Urinary bladder (tissue), 4 donors: Measurements from ENCODE around the gene TTBK1. TPM values are rescaled to one million over a fixed set of nuclear protein-coding genes. Genes with fewer than 3 reads are reported as not detected.

ENCODE experiments used
- DNase-seq: peaks from one replicate; pipeline ENCODE4 v3.0.0-alpha.2; 2015; ENCODE audit errors: extremely low spot score
- H3K27ac ChIP-seq: one replicate; pipeline ENCODE4 v1.5.1; 2013; ENCODE audit warnings: low read depth, mild to moderate bottlenecking, moderate library complexity
- H3K36me3 ChIP-seq: one replicate; pipeline ENCODE4 v1.6.1; 2013; ENCODE audit warnings: mild to moderate bottlenecking, moderate library complexity; ENCODE audit not compliant: insufficient read depth
- H3K4me1 ChIP-seq: one replicate; pipeline ENCODE4 v1.6.1; 2013; ENCODE audit warnings: mild to moderate bottlenecking, moderate library complexity; ENCODE audit not compliant: insufficient read depth
- H3K4me3 ChIP-seq: one replicate; pipeline ENCODE4 v1.5.1; 2013; ENCODE audit warnings: low read depth, low read length
- WGBS: extraction: QIAGEN DNeasy Blood & Tissue Kit; methylation state at CpG from one replicate; pipeline ENCODE4 v1.1.7; 2013; 5-methylcytosine and 5-hydroxymethylcytosine counted together
- polyA plus RNA-seq: library from polyadenylated mRNA; stranded (reverse); fragments of 200-250 nt; gene quantifications from one replicate; pipeline ENCODE4 v1.2.3, GENCODE V29; 2013
- total RNA-seq: library from RNA; depleted of rRNA; stranded (reverse); fragments of >200 nt; gene quantifications from one replicate; pipeline ENCODE4 v1.2.3, GENCODE V29; 2014
- donor health status: healthy with polysubstance abuse.
- donor health status: healthy.

TTBK1 gene
- total and polyA plus RNA-seq, 2 donors, result 0.20 to 0.32 TPM

GRCh38 chr6:43254138-43254817 lies 11.0 kb downstream of the TTBK1 start:
- DNase-seq, result no peak
- 89% methylated on average over 15 of the region's 15 CpGs for WGBS
- no peaks in the 10 kb centered on the region for H3K36me3 ChIP-seq
- H3K4me1 ChIP-seq, result no peaks in the 10 kb centered on the region
- no peak overlapping the region for H3K4me3 ChIP-seq
- no peak overlapping the region for H3K27ac ChIP-seq

GRCh38 chr6:43254846-43255245 lies 11.6 kb downstream of the TTBK1 start:
- 81% methylated on average over 11 of the region's 11 CpGs for WGBS
- H3K27ac ChIP-seq, result no peak overlapping the region
- no peaks in the 10 kb centered on the region for H3K36me3 ChIP-seq
- DNase-seq, result no peak
- no peak overlapping the region for H3K4me3 ChIP-seq
- H3K4me1 ChIP-seq, result no peaks in the 10 kb centered on the region

DNA sequence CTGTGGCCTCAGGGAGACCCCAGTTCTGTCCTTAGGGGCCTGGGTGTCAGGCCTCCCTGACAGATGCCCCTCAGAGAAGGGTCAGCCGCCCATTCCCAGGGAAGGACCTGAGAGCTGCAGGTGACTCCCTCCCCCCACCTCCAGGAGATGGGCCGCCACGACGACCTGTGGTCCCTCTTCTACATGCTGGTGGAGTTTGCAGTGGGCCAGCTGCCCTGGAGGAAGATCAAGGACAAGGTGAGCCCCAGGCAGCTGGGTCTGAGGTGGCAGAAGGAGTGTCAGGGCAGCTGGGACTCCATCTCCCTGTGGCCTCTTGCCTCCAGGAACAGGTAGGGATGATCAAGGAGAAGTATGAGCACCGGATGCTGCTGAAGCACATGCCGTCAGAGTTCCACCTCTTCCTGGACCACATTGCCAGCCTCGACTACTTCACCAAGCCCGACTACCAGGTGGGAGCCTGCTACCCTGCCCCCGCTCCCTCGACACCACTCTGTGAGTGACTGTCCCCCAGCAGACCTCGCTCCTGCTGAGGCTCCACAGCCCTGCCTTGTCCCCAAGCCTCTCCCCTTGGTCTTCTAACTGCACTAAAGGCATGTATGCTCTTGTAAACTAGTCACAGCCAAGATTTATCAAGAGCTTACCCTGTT lies 12.2 kb downstream of the TTBK1 start:
- H3K36me3 ChIP-seq, result no peaks in the 10 kb centered on the region
- no peak for DNase-seq
- H3K4me3 ChIP-seq, result no peak overlapping the region
- no peak overlapping the region for H3K27ac ChIP-seq
- no peaks in the 10 kb centered on the region for H3K4me1 ChIP-seq
- WGBS, result 80% methylated on average over 11 of the region's 11 CpGs

GRCh38 chr6:43256670-43257366 lies 13.5 kb downstream of the TTBK1 start:
- Histone ChIP-seq H3K4me3 (no peak overlapping the region), H3K36me3 (no peaks in the 10 kb centered on the region), H3K27ac (no peak overlapping the region), H3K4me1 (no peaks in the 10 kb centered on the region)
- 86% methylated on average over 9 of the region's 9 CpGs for WGBS
- no peak for DNase-seq

DNA sequence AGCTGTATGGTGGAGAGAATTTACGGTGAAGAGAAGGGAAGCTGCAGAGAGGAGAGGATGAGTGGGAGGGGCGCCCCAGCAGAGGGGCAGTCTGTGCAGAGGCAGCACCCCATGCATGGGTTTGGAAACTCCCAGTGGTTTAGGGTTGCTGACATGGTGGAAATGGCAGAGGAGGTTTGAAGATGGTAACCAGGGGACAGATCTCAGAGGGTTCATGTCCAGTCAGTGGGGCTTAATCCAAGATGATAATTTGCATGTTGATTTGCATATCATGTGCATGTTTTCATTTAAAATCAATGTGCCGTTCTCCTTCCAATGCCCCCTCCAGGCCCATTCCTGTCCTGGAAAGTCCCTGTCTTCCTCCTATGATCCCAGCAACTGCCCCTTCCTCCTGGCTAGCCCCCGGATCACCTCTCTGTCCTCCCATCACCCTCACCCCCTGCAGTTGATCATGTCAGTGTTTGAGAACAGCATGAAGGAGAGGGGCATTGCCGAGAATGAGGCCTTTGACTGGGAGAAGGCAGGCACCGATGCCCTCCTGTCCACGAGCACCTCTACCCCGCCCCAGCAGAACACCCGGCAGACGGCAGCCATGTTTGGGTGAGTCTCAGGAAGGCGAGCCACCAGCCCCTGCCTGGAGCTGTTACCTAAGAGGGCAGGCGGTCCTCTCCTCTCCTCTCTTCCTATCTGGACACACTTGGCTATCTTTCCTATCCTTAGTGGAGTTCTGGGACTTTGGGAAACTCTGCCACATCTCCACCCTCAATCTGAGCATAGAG lies 14.3 kb downstream of the TTBK1 start:
- DNase-seq, result no peak
- WGBS, result 67% methylated on average over 12 of the region's 12 CpGs

DNA sequence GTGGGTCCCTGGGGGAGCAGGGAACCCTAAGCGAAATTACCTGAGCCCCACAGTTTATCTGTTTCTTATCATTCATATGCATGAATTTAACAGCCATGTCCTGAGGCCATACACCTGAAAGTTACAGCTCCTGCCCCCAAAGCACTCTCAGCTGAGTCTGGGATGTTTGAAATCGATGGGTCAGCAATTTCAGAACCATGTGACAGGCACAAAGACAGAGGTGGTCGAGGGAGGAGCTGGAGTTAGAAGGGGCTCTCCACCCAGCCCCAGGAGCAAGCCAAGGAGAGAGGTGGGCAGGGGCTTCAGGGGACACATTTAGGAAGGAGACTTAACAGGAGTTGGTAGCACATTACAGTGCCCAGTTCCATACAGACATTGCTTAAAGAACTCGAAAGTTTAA lies 14.9 kb downstream of the TTBK1 start:
- H3K4me1 ChIP-seq, result no peaks in the 10 kb centered on the region

More for the DNA sequence above, 14.3 kb downstream of the TTBK1 start:
- Histone ChIP-seq H3K4me1 (no peaks in the 10 kb centered on the region), H3K4me3 (no peak overlapping the region), H3K27ac (no peak overlapping the region), H3K36me3 (no peaks in the 10 kb centered on the region)

GRCh38 chr6:43258807-43259686 lies 15.8 kb downstream of the TTBK1 start:
- 89% methylated on average over 30 of the region's 30 CpGs for WGBS
- Histone ChIP-seq H3K27ac (no peak overlapping the region), H3K36me3 (no peaks in the 10 kb centered on the region), H3K4me3 (no peak overlapping the region), H3K4me1 (no peaks in the 10 kb centered on the region)
- DNase-seq, result no peak

More for the DNA sequence above, 14.9 kb downstream of the TTBK1 start:
- 61% methylated on average over 4 of the region's 4 CpGs for WGBS
- Histone ChIP-seq H3K4me3 (no peak overlapping the region), H3K36me3 (no peaks in the 10 kb centered on the region), H3K27ac (no peak overlapping the region)
- DNase-seq, result no peak

DNA sequence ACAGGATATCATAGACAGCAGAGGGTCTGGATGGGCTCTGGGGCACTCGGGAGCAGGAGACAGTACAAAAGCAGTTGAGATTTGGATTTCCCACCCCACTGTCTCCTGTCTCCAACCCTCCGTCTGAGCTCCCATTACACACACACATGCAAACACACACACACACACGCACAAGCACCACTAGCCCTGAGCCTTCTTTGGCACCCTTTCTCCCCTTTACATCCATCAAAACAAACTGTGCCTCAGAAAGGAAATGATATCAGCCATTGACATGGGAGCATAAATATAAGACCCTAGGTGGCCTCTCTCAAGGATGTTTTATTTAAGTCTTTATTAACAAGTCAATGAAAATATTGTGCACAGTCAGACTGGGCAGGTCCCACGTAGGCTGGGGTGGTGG lies 17.5 kb downstream of the TTBK1 start:
- no peaks in the 10 kb centered on the region for H3K4me1 ChIP-seq
- DNase-seq, result no peak
- H3K4me3 ChIP-seq, result no peak overlapping the region
- WGBS, result 73% methylated on average over 4 of the region's 4 CpGs
- no peak overlapping the region for H3K27ac ChIP-seq
- H3K36me3 ChIP-seq, result no peaks in the 10 kb centered on the region

GRCh38 chr6:43261198-43261597 lies 17.9 kb downstream of the TTBK1 start:
- no peak overlapping the region for H3K4me3 ChIP-seq
- no peak for DNase-seq
- WGBS, result 81% methylated on average over 5 of the region's 5 CpGs
- H3K27ac ChIP-seq, result no peak overlapping the region
- no peaks in the 10 kb centered on the region for H3K36me3 ChIP-seq
- H3K4me1 ChIP-seq, result no peaks in the 10 kb centered on the region

DNA sequence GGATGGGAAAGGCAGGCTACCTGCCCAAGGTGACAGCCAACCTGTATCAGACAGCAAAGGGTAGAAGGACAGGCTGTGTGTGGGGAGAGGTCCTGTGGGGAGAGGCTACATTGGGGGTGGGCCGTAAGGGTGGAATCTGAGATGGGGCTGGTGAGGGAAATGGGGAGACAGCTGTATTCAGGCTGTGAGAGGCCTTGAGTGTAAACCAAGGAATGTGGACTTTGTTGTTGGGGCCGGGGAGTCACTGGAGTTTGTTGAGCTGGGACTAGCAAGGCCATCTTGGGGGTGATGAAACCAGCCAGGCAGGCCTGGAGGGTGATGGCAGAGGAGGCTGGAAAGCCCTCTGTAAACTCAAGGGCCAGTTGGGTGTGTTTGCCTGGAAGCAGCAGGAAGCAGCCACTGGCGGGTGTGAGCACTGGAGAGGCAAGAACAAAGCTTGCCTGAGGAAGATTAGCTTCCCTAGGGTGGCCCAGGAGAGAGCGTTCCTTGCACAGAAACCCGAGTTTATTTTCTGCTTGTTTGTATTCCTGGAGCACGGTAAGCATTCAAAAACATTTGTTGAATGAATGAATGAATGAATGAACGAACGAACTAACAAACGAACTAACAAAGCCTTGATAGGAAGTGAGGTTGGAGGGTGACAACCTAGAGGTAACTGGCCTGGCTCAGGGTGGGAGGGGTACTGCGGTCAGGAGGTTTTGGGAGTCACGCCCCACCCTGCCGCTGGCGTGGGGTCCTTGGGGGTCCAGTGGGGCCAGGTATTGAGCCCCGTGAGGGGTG lies 18.9 kb downstream of the TTBK1 start:
- 82% methylated on average over 14 of the region's 14 CpGs for WGBS
- Histone ChIP-seq H3K36me3 (no peaks in the 10 kb centered on the region), H3K4me3 (no peak overlapping the region), H3K4me1 (no peaks in the 10 kb centered on the region), H3K27ac (no peak overlapping the region)
- no peak for DNase-seq

DNA sequence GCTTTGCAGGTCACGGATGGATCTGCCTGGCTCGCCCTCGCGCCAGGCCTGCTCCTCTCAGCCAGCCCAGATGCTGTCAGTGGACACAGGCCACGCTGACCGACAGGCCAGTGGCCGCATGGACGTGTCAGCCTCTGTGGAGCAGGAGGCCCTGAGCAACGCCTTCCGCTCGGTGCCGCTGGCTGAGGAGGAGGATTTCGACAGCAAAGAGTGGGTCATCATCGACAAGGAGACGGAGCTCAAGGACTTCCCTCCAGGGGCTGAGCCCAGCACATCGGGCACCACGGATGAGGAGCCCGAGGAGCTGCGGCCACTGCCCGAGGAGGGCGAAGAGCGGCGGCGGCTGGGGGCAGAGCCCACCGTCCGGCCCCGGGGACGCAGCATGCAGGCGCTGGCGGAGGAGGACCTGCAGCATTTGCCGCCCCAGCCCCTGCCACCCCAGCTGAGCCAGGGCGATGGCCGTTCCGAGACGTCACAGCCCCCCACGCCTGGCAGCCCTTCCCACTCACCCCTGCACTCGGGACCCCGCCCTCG lies 19.6 kb downstream of the TTBK1 start:
- Histone ChIP-seq H3K27ac (no peak overlapping the region), H3K4me3 (no peak overlapping the region), H3K4me1 (no peaks in the 10 kb centered on the region), H3K36me3 (no peaks in the 10 kb centered on the region)
- DNase-seq, result no peak
- 90% methylated on average over 39 of the region's 39 CpGs for WGBS
